HG02678 (cell line): ENCODE data around the gene GAD2.

ENCODE experiments used
- ATAC-seq: cut with Tn5 transposase; IDR thresholded peaks from one replicate; pipeline ENCODE4 v1.9.1; 2021; ENCODE audit warnings: mild to moderate bottlenecking, moderate library complexity; ENCODE audit not compliant: unreplicated experiment

GAD2 gene

GRCh38 chr10:26216585-26217395 lies at the start of gene GAD2:
GAD2 (plus strand) TSS chr10:26216774; CDS start chr10:26216810, 36 bp downstream.
- ATAC-seq: no peak

GRCh38 chr10:26169466-26169865 lies 47.1 kb upstream of the GAD2 start:
- ATAC-seq: no peak

DNA sequence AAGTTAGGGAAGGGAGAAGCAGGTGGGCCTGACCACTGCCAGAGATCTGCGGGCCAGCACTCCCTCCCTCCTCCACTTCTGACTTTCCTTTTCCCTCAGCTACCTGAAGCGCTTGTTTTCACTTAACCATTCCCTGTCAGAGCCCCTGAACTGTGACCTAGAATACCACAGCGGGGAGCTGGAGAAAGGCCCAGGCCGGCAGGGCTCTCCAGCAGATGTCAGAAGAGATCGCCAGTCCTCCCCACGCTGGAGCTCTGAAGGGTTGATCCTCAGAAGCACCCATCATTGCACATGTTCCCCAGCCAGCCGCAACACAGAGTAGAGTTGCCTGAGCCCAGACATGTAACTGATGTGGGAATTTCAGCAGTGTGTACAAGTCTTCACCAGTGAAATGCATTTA lies 44.4 kb upstream of the GAD2 start:
- no peak for ATAC-seq

DNA sequence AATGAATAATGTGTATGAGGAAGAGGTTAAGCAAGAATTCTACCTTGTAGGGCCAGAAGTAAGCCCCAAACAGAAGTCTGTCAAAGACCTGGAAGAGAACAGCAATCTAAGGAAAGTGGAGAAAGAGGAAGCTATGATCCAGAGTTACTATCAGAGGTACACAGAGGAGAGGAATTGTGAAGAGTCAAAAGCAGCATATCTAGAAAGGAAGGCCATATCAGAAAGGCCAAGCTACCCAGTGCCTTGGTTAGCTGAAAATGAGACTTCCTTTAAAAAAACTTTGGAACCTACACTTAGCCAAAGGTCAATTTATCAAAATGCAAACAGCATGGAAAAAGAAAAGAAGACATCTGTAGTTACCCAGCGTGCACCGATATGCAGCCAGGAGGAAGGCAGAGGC lies 42.7 kb upstream of the GAD2 start:
- ATAC-seq: no peak

GRCh38 chr10:26177341-26177740 lies 39.2 kb upstream of the GAD2 start:
- no peak for ATAC-seq

GRCh38 chr10:26194275-26194674 lies 22.3 kb upstream of the GAD2 start:
- no peak for ATAC-seq

- ATAC-seq: no peak
These were observed 19.3 kb upstream of the GAD2 start for GRCh38 chr10:26197248-26197647.

GRCh38 chr10:26198119-26198518 lies 18.5 kb upstream of the GAD2 start:
- no peak for ATAC-seq

DNA sequence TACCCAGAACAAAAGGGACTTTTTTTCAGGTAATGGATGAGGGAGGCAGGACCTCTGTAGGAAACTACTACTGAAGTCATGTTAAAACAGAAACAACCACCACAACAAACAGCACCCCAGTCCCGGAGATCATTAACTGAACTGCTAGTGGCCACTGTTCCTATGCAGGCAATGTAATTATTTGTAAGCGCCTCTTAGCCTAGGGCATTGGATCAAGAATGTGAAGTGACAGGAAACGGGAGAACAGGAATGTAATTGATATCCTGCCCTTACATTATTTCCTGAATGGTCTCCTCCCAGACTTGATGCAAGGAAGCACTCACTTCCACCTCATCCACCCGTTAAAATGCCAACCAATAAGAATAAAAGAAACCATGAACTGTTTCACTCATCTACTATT lies 16.7 kb upstream of the GAD2 start:
- no peak for ATAC-seq

- ATAC-seq: no peak
These were observed 11.4 kb upstream of the GAD2 start for GRCh38 chr10:26205223-26205622.

DNA sequence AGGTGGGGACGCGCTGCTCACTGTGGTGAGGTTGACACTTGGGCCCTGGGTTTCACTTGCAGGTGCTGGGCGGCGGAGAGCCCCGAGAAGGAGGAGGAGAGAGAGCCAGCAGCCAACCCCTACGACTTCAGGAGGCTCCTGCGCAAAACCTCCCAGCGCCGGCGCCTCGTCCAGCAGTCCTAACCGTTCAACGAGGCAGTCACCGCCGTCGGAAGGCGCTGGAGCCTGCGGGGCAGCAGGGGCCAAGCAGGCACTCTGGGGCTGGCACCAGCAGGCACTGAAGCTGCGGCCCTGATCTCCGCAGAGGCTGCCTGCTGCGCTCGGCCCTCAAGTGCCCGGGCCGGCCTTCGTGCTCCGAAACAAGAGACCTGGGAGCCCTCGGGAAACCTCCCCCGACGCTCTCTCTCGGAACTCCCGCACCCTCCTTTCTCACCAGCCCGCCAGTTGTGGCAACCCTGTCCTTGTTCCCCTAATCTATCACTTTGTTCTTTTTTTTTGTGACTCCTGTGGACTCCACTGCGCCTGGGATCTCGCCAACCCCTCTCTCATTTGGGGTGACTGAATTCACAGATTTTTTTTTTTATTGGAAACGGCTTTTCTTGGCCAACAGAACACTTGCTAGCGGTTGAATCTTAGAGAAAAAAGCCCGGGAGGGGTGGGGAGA lies 4.7 kb upstream of the GAD2 start:
- ATAC-seq: no peak

GRCh38 chr10:26212511-26212910 lies 4.1 kb upstream of the GAD2 start:
- no peak for ATAC-seq

- ATAC-seq: no peak
These were observed 3.3 kb upstream of the GAD2 start for GRCh38 chr10:26213157-26213800.

GRCh38 chr10:26214004-26214403 lies 2.6 kb upstream of the GAD2 start:
- ATAC-seq: no peak

GRCh38 chr10:26214551-26215395 lies 1.8 kb upstream of the GAD2 start:
- ATAC-seq: no peak

GRCh38 chr10:26215396-26215934 lies 1.1 kb upstream of the GAD2 start:
- no peak for ATAC-seq

GRCh38 chr10:26215935-26216584 lies 514 bp upstream of the GAD2 start:
- no peak for ATAC-seq

- no peak for ATAC-seq
These were observed 967 bp downstream of the GAD2 start for GRCh38 chr10:26217396-26218086.

GRCh38 chr10:26219676-26220075 lies 3.1 kb downstream of the GAD2 start:
- ATAC-seq: no peak

DNA sequence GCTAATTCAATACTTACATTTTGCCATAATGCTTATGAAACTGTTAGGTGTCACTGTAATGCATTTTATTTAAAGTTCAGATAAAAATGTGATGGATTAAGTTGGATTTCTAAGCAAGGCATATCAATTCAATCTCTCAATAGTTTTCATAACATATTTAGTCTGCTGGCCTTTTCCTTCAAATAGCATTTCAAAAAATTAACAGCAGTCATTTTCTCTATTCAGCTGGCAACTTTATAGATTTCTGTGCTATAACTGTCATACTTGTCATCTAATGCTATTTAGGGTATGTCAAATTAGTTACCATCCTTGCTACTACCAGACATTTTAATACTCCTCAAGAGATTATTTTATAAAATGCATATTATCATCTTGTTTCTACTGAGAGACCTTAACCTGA lies 4.3 kb downstream of the GAD2 start:
- ATAC-seq: no peak
